ENCODE measurements around the gene WHAMM.

DNA sequence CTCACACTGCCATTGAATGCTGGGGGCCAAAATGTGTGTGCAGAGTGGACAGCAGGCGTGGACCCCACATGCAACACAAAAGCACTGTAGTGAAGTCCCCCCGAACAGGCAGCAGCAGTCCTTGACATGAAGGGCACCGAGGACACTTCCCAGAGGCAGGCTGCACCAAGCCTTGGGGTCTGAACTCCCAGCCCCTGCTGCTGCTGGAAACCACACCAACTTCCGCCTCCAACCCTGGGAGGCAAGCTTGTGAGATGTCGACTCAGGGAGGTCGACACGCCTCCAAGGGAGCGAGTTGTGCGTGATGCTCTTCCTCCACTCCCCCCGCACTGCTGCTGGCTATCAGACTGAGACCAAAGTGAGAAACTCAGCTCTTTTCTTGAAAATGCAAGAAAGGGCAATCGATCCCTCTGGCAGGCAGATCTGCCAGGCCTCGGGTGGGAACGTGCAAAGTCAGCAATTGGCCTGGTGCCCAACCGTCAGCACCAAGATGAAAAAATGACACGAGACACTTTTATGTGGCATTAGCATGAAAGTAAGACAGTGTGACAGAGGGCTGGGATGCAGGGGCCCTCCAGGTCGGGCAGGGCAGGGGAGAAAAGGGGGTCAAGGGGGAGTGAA is 43.6 kb downstream of the WHAMM start:
- TF ChIP-seq, protein P1, sequence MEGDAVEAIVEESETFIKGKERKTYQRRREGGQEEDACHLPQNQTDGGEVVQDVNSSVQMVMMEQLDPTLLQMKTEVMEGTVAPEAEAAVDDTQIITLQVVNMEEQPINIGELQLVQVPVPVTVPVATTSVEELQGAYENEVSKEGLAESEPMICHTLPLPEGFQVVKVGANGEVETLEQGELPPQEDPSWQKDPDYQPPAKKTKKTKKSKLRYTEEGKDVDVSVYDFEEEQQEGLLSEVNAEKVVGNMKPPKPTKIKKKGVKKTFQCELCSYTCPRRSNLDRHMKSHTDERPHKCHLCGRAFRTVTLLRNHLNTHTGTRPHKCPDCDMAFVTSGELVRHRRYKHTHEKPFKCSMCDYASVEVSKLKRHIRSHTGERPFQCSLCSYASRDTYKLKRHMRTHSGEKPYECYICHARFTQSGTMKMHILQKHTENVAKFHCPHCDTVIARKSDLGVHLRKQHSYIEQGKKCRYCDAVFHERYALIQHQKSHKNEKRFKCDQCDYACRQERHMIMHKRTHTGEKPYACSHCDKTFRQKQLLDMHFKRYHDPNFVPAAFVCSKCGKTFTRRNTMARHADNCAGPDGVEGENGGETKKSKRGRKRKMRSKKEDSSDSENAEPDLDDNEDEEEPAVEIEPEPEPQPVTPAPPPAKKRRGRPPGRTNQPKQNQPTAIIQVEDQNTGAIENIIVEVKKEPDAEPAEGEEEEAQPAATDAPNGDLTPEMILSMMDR (IDR thresholded peaks at IDR 0.05): no peak
- no peak for TF ChIP-seq POLR2A (IDR thresholded peaks at IDR 0.05)

All from adrenal gland (tissue), 5 donors.